HK-2 (cell line): ENCODE measurements around the gene LHX4.

Experiments used
- DNase-seq: peaks from one replicate; pipeline ENCODE4 v3.0.0-alpha.2; 2018; ENCODE audit not compliant: unreplicated experiment

The LHX4 gene

GRCh38 chr1:180271272-180272255 lies 41.5 kb downstream of the LHX4 start:
- DNase-seq: no peak

- no peak for DNase-seq
Measured at GRCh38 chr1:180272395-180272794, 42.3 kb downstream of the LHX4 start.

GRCh38 chr1:180273066-180273465 lies 43.0 kb downstream of the LHX4 start:
- DNase-seq: no peak

- DNase-seq: no peak
Measured at GRCh38 chr1:180274221-180274620, 44.2 kb downstream of the LHX4 start.

- no peak for DNase-seq
Measured at GRCh38 chr1:180275726-180276125, 45.7 kb downstream of the LHX4 start.

- no peak for DNase-seq
Measured at GRCh38 chr1:180277476-180278193, 47.6 kb downstream of the LHX4 start.

- no peak for DNase-seq
Measured at GRCh38 chr1:180278194-180278515, 48.1 kb downstream of the LHX4 start.

GRCh38 chr1:180278596-180279395 lies 48.7 kb downstream of the LHX4 start:
- no peak for DNase-seq

- DNase-seq: no peak
Measured at GRCh38 chr1:180279651-180280050, 49.6 kb downstream of the LHX4 start.

GRCh38 chr1:180280617-180281016 lies 50.6 kb downstream of the LHX4 start:
- no peak for DNase-seq

- DNase-seq: no peak
Measured at GRCh38 chr1:180281490-180281889, 51.4 kb downstream of the LHX4 start.

- no peak for DNase-seq
Measured at GRCh38 chr1:180282401-180283044, 52.5 kb downstream of the LHX4 start.

GRCh38 chr1:180283098-180283497 lies 53.0 kb downstream of the LHX4 start:
- no peak for DNase-seq

GRCh38 chr1:180286417-180286816 lies 56.4 kb downstream of the LHX4 start:
- DNase-seq: no peak

- no peak for DNase-seq
Measured at GRCh38 chr1:180287988-180288705, 58.1 kb downstream of the LHX4 start.

- DNase-seq: no peak
Measured at GRCh38 chr1:180288940-180289339, 58.9 kb downstream of the LHX4 start.

GRCh38 chr1:180290265-180291001 lies 60.4 kb downstream of the LHX4 start:
- no peak for DNase-seq

GRCh38 chr1:180291004-180291403 lies 60.9 kb downstream of the LHX4 start:
- DNase-seq: no peak

GRCh38 chr1:180294711-180295110 lies 64.6 kb downstream of the LHX4 start:
- no peak for DNase-seq

GRCh38 chr1:180295999-180296398 lies 65.9 kb downstream of the LHX4 start:
- no peak for DNase-seq
